ENCODE measurements around the gene TENT5C.

The TENT5C gene

GRCh38 chr1:117599286-117600221 lies 6.3 kb upstream of the TENT5C start:
- no peak for TF ChIP-seq CTCF (IDR thresholded peaks at IDR 0.05; ENCODE audit: control insufficient read depth, extremely low read depth, insufficient read depth)
- DNase-seq (ENCODE audit: low read depth): no peak

GRCh38 chr1:117600325-117600943 lies 5.4 kb upstream of the TENT5C start:
- no peak for TF ChIP-seq CTCF (IDR thresholded peaks at IDR 0.05; ENCODE audit: control insufficient read depth, extremely low read depth, insufficient read depth)
- DNase-seq (ENCODE audit: low read depth): no peak
- H3K4me3 ChIP-seq (ENCODE audit: low read depth, low read length): no peak overlapping the region

More at GRCh38 chr1:117599286-117600221, 6.3 kb upstream of the TENT5C start:
- no peak overlapping the region for H3K4me3 ChIP-seq (ENCODE audit: low read depth, low read length)

GRCh38 chr1:117600966-117601365 lies 4.9 kb upstream of the TENT5C start:
- H3K4me3 ChIP-seq (ENCODE audit: low read depth, low read length): no peak overlapping the region
- no peak for DNase-seq (ENCODE audit: low read depth)
- no peak for TF ChIP-seq CTCF (IDR thresholded peaks at IDR 0.05; ENCODE audit: control insufficient read depth, extremely low read depth, insufficient read depth)

GRCh38 chr1:117602862-117603261 lies 3.0 kb upstream of the TENT5C start:
- DNase-seq (ENCODE audit: low read depth): peak; percentile 85
- no peak for TF ChIP-seq CTCF (IDR thresholded peaks at IDR 0.05; ENCODE audit: control insufficient read depth, extremely low read depth, insufficient read depth)
- H3K4me3 ChIP-seq (ENCODE audit: low read depth, low read length): no peak overlapping the region

GRCh38 chr1:117605164-117605773 lies 579 bp upstream of the TENT5C start:
- no peak for DNase-seq (ENCODE audit: low read depth)
- peak overlapping the region; percentile 73 for H3K4me3 ChIP-seq (ENCODE audit: low read depth, low read length)
- TF ChIP-seq CTCF (IDR thresholded peaks at IDR 0.05; ENCODE audit: control insufficient read depth, extremely low read depth, insufficient read depth): no peak

- TF ChIP-seq CTCF (IDR thresholded peaks at IDR 0.05; ENCODE audit: control insufficient read depth, extremely low read depth, insufficient read depth): no peak
- DNase-seq (ENCODE audit: low read depth): no peak
These were observed 992 bp downstream of the TENT5C start for GRCh38 chr1:117606649-117607430.

More at GRCh38 chr1:117606649-117607430, 992 bp downstream of the TENT5C start:
- peak overlapping the region; percentile 73 for H3K4me3 ChIP-seq (ENCODE audit: low read depth, low read length)
